Osteocyte (in vitro differentiated cells): Measurements from ENCODE around the gene GOLGB1. TPM values are rescaled to one million over a fixed set of nuclear protein-coding genes. Genes with fewer than 3 reads are reported as not detected.

Experiments used
- DNase-seq: peaks from one replicate; pipeline ENCODE4 v3.0.0; 2021; ENCODE audit warnings: mixed read lengths; ENCODE audit not compliant: unreplicated experiment; ENCODE audit errors: extremely low spot score
- H3K27ac Mint-ChIP-seq: one replicate; pipeline ENCODE4 v1.8.0; 2021; ENCODE audit warnings: mild to moderate bottlenecking, mixed read lengths; ENCODE audit not compliant: unreplicated experiment
- H3K27me3 Mint-ChIP-seq: one replicate; pipeline ENCODE4 v1.8.0; 2021; ENCODE audit warnings: mixed read lengths; ENCODE audit not compliant: unreplicated experiment
- H3K36me3 Mint-ChIP-seq: one replicate; pipeline ENCODE4 v1.8.0; 2021; ENCODE audit warnings: mixed read lengths; ENCODE audit not compliant: unreplicated experiment
- H3K4me1 Mint-ChIP-seq: one replicate; pipeline ENCODE4 v1.8.0; 2021; ENCODE audit warnings: mixed read lengths; ENCODE audit not compliant: unreplicated experiment
- H3K4me3 Mint-ChIP-seq: one replicate; pipeline ENCODE4 v1.8.0; 2021; ENCODE audit warnings: mild to moderate bottlenecking, moderate library complexity, mixed read lengths; ENCODE audit not compliant: unreplicated experiment
- H3K9me3 Mint-ChIP-seq: one replicate; pipeline ENCODE4 v1.8.0; 2021; ENCODE audit warnings: mixed read lengths; ENCODE audit not compliant: unreplicated experiment
- total RNA-seq: library from RNA; stranded (reverse); gene quantifications from 2 replicates; pipeline ENCODE4 v1.2.1, GENCODE V29; 2021
- TF ChIP-seq, protein P1 (sequence below): fragments of 200-600 bp; sonication (generic); IDR thresholded peaks from 2 replicates; pipeline ENCODE4 v1.5.0; 2021; ENCODE audit warnings: antibody characterized with exemption, mild to moderate bottlenecking, moderate library complexity

GOLGB1 gene
- total RNA-seq, 1 donor from 2014 or later = 60.5 TPM

DNA sequence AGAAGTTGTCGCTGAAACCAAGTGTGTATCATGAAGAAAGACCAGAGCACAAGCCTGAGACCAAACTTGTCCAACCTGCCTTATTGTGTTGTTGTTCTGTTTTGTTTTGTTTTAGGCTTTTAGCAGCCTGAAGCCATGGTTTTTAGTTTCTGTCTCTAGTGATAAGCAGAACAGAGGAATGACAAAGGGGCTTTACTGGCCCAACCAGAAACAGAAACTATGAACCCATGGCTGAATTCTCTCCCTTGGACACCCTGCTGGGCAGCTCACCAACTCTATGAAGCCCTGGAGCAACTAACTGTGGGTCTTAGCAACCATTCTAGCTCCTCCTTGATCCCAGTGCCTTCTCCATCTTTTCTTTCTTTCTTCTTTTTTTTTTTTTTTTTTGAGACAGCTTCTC is 119.2 kb downstream of the GOLGB1 start:
- no peaks in the 10 kb centered on the region for H3K9me3 Mint-ChIP-seq
- H3K36me3 Mint-ChIP-seq = no peaks in the 10 kb centered on the region
- TF ChIP-seq, protein P1, sequence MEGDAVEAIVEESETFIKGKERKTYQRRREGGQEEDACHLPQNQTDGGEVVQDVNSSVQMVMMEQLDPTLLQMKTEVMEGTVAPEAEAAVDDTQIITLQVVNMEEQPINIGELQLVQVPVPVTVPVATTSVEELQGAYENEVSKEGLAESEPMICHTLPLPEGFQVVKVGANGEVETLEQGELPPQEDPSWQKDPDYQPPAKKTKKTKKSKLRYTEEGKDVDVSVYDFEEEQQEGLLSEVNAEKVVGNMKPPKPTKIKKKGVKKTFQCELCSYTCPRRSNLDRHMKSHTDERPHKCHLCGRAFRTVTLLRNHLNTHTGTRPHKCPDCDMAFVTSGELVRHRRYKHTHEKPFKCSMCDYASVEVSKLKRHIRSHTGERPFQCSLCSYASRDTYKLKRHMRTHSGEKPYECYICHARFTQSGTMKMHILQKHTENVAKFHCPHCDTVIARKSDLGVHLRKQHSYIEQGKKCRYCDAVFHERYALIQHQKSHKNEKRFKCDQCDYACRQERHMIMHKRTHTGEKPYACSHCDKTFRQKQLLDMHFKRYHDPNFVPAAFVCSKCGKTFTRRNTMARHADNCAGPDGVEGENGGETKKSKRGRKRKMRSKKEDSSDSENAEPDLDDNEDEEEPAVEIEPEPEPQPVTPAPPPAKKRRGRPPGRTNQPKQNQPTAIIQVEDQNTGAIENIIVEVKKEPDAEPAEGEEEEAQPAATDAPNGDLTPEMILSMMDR = no peak
- H3K27ac Mint-ChIP-seq = no peak overlapping the region
- DNase-seq = peak; percentile 32
- peaks cover 4% of the 10 kb centered on the region for H3K27me3 Mint-ChIP-seq
- no peaks in the 10 kb centered on the region for H3K4me1 Mint-ChIP-seq
- H3K4me3 Mint-ChIP-seq = no peak overlapping the region

DNA sequence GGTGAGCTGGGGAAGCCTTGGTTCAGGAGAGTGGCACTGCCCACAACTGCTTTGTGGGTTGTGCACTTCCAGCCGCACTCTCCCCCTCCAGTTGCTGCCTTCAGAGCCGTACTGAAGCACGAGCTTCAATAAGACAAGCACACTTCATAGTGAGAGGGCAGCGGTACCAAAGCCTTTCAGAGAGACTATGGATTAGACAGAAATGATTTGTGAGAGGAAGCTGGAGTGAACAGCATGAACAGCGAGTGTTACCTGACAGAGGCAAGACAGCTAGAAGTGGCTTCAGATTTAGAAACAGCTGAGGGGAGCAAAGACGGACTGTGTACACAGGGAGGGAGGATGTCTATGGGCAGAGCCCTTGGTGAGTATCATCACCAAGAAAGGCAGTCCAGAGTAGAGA is 119.9 kb downstream of the GOLGB1 start:
- no peaks in the 10 kb centered on the region for H3K4me1 Mint-ChIP-seq
- no peak overlapping the region for H3K4me3 Mint-ChIP-seq
- peaks cover 4% of the 10 kb centered on the region for H3K27me3 Mint-ChIP-seq
- H3K9me3 Mint-ChIP-seq = no peaks in the 10 kb centered on the region
- no peak overlapping the region for H3K27ac Mint-ChIP-seq
- TF ChIP-seq, protein P1 = no peak
- peak; percentile 32 for DNase-seq
- H3K36me3 Mint-ChIP-seq = no peaks in the 10 kb centered on the region

DNA sequence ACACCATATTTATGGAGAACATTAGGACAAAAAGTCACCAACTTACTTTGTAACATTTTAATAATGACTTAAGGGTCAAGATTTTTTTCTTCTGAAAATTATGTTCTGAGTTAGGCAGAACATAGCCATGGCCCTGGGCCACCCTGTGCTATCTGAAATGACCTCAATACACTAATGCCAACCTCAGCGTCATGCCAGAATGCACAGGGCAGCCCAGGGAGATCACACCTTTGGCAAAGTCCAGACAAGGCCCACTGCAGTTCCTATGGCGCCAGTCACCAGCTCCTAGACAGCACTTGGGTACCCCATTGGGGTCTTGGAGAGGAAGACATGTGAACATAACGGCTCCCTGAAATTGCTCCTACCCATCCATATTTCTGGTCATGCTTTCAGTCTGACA is 121.9 kb downstream of the GOLGB1 start:
- H3K36me3 Mint-ChIP-seq = no peaks in the 10 kb centered on the region
- no peak overlapping the region for H3K4me3 Mint-ChIP-seq
- DNase-seq = peak; percentile 63
- TF ChIP-seq, protein P1 = no peak
- H3K9me3 Mint-ChIP-seq = no peaks in the 10 kb centered on the region
- peaks cover 4% of the 10 kb centered on the region for H3K27me3 Mint-ChIP-seq
- H3K4me1 Mint-ChIP-seq = no peaks in the 10 kb centered on the region
- no peak overlapping the region for H3K27ac Mint-ChIP-seq

DNA sequence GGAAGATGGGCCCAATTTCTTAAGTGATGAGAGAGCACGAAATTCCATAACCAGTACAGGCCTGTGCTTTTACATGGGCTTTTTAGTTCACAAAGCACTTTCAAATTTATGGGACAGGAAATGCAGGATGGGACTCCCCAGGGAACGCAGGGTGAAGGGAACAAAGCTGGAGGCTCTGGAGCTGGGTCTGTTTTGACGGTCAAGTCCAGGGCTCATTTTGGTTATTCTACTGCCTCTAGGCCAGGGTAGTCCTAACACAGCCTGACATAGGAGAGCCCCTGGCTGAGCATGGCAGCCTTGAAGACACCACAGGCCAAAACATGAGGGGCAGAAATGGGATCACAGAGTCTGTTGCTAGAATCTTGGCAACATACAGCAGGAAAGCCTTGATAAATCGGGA is 122.3 kb downstream of the GOLGB1 start:
- Mint-ChIP-seq H3K4me3 (no peak overlapping the region), H3K9me3 (peaks cover under 1% of the 10 kb centered on the region), H3K27ac (no peak overlapping the region), H3K4me1 (no peaks in the 10 kb centered on the region), H3K27me3 (peaks cover 4% of the 10 kb centered on the region), H3K36me3 (no peaks in the 10 kb centered on the region)
- peak; percentile 38 for DNase-seq
- TF ChIP-seq, protein P1 = no peak

DNA sequence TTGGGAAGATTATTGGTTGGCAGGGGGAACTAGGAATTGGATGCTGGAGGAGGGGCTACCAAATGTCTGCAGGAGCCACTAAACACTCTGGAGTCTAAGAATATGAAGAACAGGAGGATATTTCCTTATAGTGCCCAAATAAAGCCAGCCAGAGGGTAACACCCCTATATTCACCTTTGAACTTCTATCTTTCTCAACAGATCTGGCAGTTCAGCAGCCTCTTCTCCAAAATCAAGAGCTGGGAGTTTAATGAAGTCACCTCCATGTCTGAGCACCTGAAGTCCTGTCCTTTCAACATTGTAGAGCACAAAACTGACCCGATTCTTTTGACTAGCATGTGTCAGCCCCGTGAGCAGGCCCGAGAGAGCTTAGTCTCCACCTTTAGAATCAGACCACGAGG is 123.0 kb downstream of the GOLGB1 start:
- Mint-ChIP-seq H3K27me3 (peaks cover 9% of the 10 kb centered on the region), H3K9me3 (peaks cover 6% of the 10 kb centered on the region), H3K27ac (no peak overlapping the region), H3K36me3 (no peaks in the 10 kb centered on the region), H3K4me3 (no peak overlapping the region), H3K4me1 (no peaks in the 10 kb centered on the region)
- TF ChIP-seq, protein P1 = no peak
- peak; percentile 2 for DNase-seq
